Activated CD4-positive, alpha-beta T cell treated with anti-CD3 and anti-CD28 coated beads, Interleukin-2, amount 10 ng/mL, durations not matched to agents 7 days and 5 days (primary cell): Measurements from ENCODE around the gene KAT2B. TPM values are rescaled to one million over a fixed set of nuclear protein-coding genes. Genes with fewer than 3 reads are reported as not detected.
A peak's percentile ranks its signal among the peaks of the same experiment; 100 is the strongest.
"Not testable (repeated sequence)": the region's sequence is repeated elsewhere in the genome, so short reads cannot be mapped to it uniquely, and the experiment has no call there.

Experiments
- CTCF ChIA-PET: fragments of 350-600 bp; sonication (Branson Sonifier 250); formaldehyde crosslinking; loops from one replicate; lab custom pipeline; 2021; ENCODE audit warnings: antibody characterized with exemption; lab: Charles Lee
- POLR2A ChIA-PET: fragments of 350-600 bp; sonication (Branson Sonifier 250); formaldehyde crosslinking; loops from one replicate; lab custom pipeline; 2021; ENCODE audit warnings: antibody characterized with exemption; lab: Charles Lee
- DNase-seq: peaks from one replicate; pipeline ENCODE4 v3.0.0-alpha.2; 2020
- H3K27ac Mint-ChIP-seq: one replicate; pipeline ENCODE4 v1.8.0; 2021; ENCODE audit warnings: mild to moderate bottlenecking, moderate library complexity, mixed read lengths
- H3K27me3 Mint-ChIP-seq: one replicate; pipeline ENCODE4 v1.8.0; 2021; ENCODE audit warnings: mixed read lengths
- H3K36me3 Mint-ChIP-seq: one replicate; pipeline ENCODE4 v1.8.0; 2021; ENCODE audit warnings: low read depth, mixed read lengths
- H3K4me1 Mint-ChIP-seq: one replicate; pipeline ENCODE4 v1.8.0; 2021; ENCODE audit warnings: mixed read lengths
- H3K4me3 Mint-ChIP-seq: one replicate; pipeline ENCODE4 v1.8.0; 2021; ENCODE audit warnings: mild to moderate bottlenecking, moderate library complexity, mixed read lengths
- H3K9me3 Mint-ChIP-seq: one replicate; pipeline ENCODE4 v1.8.0; 2021; ENCODE audit warnings: mixed read lengths
- total RNA-seq, 2 experiments: library from RNA; stranded (reverse); gene quantifications; one replicate each; pipeline ENCODE4 v1.2.3, GENCODE V29; 2021

Gene KAT2B
- total RNA-seq, 2 experiments from 2014 or later: 84.5 to 91.3 TPM

DNA sequence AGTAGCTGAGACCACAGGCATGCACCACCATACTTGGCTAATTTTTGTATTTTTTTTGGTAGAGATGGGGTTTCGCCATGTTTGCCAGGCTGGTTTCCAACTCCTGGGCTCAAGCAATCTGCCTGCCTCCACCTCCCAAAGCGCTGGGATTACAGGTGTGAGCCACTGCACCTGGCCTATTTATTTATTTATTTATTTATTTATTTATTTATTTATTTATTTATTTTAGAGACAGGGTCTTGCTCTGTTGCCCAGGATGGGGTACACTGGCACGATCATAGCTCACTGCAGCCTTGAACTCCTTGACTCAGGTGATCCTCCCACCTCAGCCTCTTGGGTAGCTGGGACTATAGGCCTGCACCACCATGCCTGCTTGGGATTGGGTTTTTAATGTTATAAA, 4.9 kb downstream of the KAT2B start:
- POLR2A ChIA-PET, DNase-seq, H3K27me3 Mint-ChIP-seq, H3K9me3 Mint-ChIP-seq, CTCF ChIA-PET, H3K4me3 Mint-ChIP-seq: not testable (repeated sequence)
- Mint-ChIP-seq H3K4me1 (peaks cover 73% of the 10 kb centered on the region), H3K27ac (peak overlapping the region; percentile 25), H3K36me3 (peaks cover 26% of the 10 kb centered on the region)

DNA sequence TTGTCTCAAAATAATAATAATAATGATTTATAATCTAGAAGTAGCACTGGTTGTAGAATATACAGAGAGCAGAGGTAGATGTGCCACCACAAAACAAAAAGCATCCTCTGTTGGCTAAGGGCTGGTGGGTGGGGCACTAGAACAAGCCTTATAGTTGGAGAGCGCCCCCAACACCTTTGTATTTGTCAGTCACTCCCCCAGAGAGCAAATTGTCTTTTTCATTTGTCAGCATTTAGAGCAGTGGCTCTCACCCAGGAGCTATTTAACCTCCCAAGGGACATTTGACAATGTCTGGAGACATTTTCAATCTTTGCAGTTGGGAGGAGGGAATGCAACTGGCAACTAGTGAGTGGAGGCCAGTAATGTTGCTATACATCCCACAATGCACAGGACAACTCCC, 6.3 kb downstream of the KAT2B start:
- ChIA-PET POLR2A (no interaction called here), CTCF (no interaction called here)
- peaks cover 32% of the 10 kb centered on the region for H3K36me3 Mint-ChIP-seq
- H3K9me3 Mint-ChIP-seq: no peaks in the 10 kb centered on the region
- DNase-seq: no peak
- no peak overlapping the region for H3K4me3 Mint-ChIP-seq
- peaks cover 85% of the 10 kb centered on the region for H3K4me1 Mint-ChIP-seq
- no peaks in the 10 kb centered on the region for H3K27me3 Mint-ChIP-seq
- H3K27ac Mint-ChIP-seq: no peak overlapping the region

DNA sequence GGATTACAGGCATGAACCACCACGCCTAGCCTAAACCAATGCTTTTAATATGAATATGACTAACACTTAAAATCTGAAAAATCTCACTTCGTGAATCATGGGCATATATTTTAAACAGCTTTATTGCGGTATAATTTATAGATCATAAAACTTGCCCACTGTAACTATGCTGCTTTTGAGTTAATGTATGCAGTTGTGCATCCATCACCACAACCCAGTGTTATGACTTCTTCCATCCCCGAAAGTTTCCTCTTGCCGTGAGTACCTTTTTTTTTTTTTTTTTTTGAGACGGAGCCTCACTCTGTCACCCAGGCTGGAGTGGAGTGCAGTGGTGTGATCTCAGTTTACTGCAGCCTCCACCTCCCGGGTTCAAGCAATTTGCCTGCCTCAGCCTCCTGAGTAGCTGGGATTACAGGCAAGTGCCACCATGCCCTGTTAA, 7.1 kb downstream of the KAT2B start:
- Mint-ChIP-seq H3K27me3 (no peaks in the 10 kb centered on the region), H3K9me3 (no peaks in the 10 kb centered on the region), H3K27ac (peak overlapping the region; percentile 15), H3K36me3 (peaks cover 24% of the 10 kb centered on the region), H3K4me1 (peaks cover 83% of the 10 kb centered on the region), H3K4me3 (no peak overlapping the region)
- ChIA-PET CTCF (interaction anchor here (0.6 kb wide), 1 partner anchor 65 kb away, joined by 4 read pairs; no protein-coding TSS in a partner anchor), POLR2A (no interaction called here)
- no peak for DNase-seq

DNA sequence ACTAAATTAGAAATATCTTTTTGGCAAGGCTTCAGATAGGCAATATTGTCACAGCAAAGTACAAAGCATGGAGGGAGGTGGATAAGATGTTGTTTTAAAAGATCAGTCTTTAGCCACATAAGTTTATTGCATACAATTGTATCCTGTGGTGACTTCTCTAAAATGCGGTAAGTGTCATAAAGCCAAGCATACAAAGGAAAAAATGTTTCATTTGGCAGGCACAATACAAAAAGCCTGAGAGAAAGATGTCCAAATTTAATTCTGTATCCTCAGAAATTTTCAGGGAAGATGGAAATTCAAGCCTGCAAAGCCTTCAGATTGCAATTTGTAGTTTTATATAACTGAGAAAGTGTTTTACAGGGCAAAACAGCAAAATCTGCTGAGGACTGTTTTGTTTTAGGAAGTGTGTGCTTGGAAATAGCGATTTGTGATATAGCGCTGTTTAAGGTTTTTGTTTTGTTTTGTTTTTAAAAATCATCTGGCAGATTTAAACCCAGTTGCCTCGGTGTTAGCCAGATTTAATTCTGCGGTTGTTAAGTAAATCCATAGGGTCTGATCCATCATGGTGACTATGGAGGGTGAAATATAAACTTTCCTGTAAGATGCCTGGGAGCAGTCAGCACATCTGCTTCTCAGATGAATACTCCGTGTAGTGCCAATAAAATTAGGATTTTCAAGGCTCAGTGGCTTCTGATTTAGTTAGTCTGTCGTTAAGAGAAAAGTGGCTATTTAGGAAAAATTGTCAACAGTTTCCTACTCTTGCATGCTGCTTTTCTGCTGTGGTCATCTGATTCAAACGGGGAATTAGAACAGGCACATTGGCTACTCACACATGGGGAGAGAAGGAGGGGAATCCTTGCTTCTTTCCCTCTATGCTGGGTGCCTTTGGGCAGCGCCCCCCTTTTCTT, 8.0 kb downstream of the KAT2B start:
- no peak for DNase-seq
- CTCF ChIA-PET: no interaction called here
- H3K4me3 Mint-ChIP-seq: no peak overlapping the region
- no peak overlapping the region for H3K27ac Mint-ChIP-seq
- peaks cover 23% of the 10 kb centered on the region for H3K36me3 Mint-ChIP-seq
- H3K9me3 Mint-ChIP-seq: no peaks in the 10 kb centered on the region
- H3K4me1 Mint-ChIP-seq: peaks cover 80% of the 10 kb centered on the region
- no peaks in the 10 kb centered on the region for H3K27me3 Mint-ChIP-seq
- POLR2A ChIA-PET: no interaction called here

DNA sequence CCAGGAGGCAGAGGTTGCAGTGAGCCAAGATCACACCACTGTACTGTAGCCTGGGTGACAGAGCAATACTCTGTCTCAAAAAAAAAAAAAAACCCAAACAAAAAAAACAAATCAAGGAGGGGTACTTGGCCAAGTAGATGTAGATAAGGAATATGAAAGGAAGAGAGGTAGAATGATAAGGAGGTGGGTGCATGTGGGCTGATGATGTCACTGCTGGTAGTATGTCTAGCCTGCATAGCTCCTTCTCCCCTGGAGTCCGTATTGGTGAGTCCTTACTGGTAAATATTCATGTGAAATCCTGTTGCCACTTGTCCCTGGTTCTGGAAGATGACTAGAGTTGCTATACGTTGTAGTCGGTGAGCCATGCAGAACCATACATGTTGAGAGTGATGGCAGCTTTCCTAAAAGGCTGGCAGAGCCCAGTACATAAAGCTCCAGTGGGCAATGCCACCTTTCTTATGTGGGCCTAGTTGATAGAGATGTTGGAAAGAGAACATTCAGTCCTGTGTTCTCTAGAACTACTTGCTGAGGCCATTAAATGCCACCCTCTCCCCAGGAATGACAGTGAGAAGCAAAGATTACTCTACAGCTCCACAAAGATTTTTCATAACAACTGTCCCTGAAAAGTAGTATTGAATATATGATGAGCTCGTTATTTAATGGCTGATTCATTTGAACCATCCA, 11.0 kb downstream of the KAT2B start:
- Mint-ChIP-seq H3K27ac (no peak overlapping the region), H3K27me3 (no peaks in the 10 kb centered on the region), H3K9me3 (no peaks in the 10 kb centered on the region), H3K4me3 (no peak overlapping the region), H3K36me3 (peaks cover 14% of the 10 kb centered on the region), H3K4me1 (peaks cover 56% of the 10 kb centered on the region)
- ChIA-PET POLR2A (no interaction called here), CTCF (interaction anchor here (0.6 to 1.7 kb wide), 3 partner anchors 11 to 23 kb away, joined by 3 to 6 read pairs (median 4); partner anchors contain the start of gene KAT2B)
- no peak for DNase-seq

DNA sequence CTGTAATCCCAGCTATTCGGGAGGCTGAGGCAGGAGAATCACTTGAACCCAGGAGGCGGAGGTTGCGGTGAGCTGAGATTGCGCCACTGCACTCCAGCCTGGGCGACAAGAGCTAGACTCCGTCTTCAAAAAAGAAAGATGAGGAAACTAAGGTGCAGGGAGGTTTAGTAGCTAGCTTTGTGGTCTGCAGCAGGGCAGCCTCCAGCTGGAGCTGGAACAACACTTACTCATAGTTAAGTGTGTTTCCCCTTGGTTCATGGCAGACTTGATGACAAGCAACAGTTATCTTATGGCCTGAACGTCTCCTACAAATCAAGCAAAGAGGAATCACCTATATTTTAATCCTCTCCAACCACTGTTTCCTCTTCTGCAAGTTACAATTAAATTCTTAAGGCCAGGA, 12.6 kb downstream of the KAT2B start:
- H3K9me3 Mint-ChIP-seq: no peaks in the 10 kb centered on the region
- H3K27ac Mint-ChIP-seq: peak overlapping the region; percentile 14
- H3K4me3 Mint-ChIP-seq: no peak overlapping the region
- POLR2A ChIA-PET: interaction anchor here (0.5 kb wide), 1 partner anchor 77 kb away, joined by 5 read pairs; no protein-coding TSS in a partner anchor
- no peaks in the 10 kb centered on the region for H3K27me3 Mint-ChIP-seq
- peaks cover 11% of the 10 kb centered on the region for H3K36me3 Mint-ChIP-seq
- no peak for DNase-seq
- peaks cover 43% of the 10 kb centered on the region for H3K4me1 Mint-ChIP-seq
- CTCF ChIA-PET: interaction anchor here (1.0 to 1.7 kb wide), 4 partner anchors 9 to 115 kb away, joined by 3 to 6 read pairs (median 4); partner anchors contain the start of gene KAT2B

DNA sequence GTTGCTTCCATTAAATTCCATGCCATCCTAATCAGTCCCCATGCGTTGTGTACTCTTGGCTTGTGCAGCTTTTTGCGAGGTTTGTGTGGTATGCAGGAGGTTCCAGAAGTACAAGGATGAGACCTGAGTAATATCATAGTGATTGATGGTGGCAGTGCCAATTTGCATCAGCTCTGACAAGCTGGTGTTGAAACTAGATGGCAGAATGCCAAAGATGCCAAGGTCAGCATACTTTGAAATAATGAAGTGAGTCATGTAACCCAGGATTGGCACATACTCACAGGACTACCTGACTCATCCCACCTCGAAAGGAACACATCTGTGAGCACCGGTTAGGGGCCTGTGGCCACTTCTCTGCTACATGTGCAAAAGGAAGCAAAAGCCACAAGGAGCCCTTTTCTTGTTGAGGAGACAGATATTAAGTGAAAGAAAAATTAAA, 14.3 kb downstream of the KAT2B start:
- Mint-ChIP-seq H3K4me3 (no peak overlapping the region), H3K27me3 (no peaks in the 10 kb centered on the region), H3K27ac (no peak overlapping the region), H3K4me1 (peaks cover 34% of the 10 kb centered on the region), H3K36me3 (peaks cover 14% of the 10 kb centered on the region), H3K9me3 (no peaks in the 10 kb centered on the region)
- DNase-seq: peak; percentile 68
- ChIA-PET POLR2A (no interaction called here), CTCF (interaction anchor here (0.9 to 1.6 kb wide), 2 partner anchors 13 to 71 kb away, joined by 3 read pairs; no protein-coding TSS in a partner anchor)

DNA sequence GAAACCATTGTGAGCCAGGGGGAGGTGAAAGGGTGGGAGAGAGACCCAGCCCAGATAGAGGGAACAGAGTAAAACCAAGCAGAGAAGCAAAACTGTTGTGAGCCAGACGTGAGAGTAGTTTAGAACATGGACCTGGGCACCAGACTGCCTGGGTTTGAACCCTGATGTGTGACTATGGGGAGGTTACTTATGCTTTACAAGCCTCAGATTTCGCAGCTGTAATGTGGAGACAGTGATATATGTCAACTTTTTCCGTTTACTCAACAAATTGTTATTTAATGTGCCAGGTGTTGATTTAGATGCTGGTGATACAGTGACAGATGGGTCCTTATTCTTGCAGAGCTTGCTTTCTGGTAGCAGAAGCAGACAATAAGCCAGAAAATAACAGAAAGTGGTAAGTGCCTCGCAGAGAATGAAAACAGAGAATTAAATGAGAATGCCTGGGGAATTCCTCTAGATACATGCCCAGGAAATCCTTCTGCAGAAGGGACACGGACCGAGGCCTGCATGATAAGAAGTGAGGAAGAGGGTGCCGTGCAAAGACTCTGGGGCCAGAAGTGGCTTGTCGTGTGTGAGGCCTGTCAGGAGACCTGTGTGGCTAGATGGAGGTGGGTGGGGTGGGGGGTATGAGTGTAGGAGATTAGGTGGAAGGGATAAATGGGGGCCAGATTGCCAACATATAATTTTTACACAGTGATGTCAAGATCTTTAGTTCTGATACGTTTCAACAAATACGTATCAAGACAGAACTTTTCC, 15.0 kb downstream of the KAT2B start:
- peaks cover 3% of the 10 kb centered on the region for H3K9me3 Mint-ChIP-seq
- ChIA-PET CTCF (interaction anchor here (0.9 to 1.6 kb wide), 2 partner anchors 14 to 70 kb away, joined by 3 read pairs; no protein-coding TSS in a partner anchor), POLR2A (no interaction called here)
- H3K4me3 Mint-ChIP-seq: no peak overlapping the region
- no peak for DNase-seq
- H3K27me3 Mint-ChIP-seq: no peaks in the 10 kb centered on the region
- no peak overlapping the region for H3K27ac Mint-ChIP-seq
- peaks cover 21% of the 10 kb centered on the region for H3K36me3 Mint-ChIP-seq
- peaks cover 36% of the 10 kb centered on the region for H3K4me1 Mint-ChIP-seq

DNA sequence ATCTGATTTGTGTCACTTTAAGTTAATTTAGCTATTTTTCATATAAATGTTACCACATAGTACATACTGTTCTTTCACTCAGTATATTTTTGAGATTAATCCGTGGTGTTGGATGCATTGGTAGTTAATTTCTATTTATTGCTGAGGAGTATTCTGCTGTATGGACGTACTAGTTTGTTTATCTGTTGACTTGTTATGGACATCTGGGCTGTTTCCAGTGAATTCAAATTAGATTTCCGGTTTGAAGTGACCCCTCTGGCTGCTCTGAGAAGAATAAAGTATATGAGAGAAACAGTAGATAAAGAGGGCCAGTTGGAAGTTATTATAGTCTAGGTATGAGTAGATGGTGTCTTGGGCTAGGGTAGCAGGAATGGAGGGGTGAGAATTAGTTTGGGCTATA, 15.6 kb downstream of the KAT2B start:
- H3K9me3 Mint-ChIP-seq: peaks cover 3% of the 10 kb centered on the region
- no peak overlapping the region for H3K4me3 Mint-ChIP-seq
- ChIA-PET CTCF (no interaction called here), POLR2A (no interaction called here)
- peaks cover 21% of the 10 kb centered on the region for H3K36me3 Mint-ChIP-seq
- DNase-seq: no peak
- peaks cover 36% of the 10 kb centered on the region for H3K4me1 Mint-ChIP-seq
- no peaks in the 10 kb centered on the region for H3K27me3 Mint-ChIP-seq
- H3K27ac Mint-ChIP-seq: no peak overlapping the region

DNA sequence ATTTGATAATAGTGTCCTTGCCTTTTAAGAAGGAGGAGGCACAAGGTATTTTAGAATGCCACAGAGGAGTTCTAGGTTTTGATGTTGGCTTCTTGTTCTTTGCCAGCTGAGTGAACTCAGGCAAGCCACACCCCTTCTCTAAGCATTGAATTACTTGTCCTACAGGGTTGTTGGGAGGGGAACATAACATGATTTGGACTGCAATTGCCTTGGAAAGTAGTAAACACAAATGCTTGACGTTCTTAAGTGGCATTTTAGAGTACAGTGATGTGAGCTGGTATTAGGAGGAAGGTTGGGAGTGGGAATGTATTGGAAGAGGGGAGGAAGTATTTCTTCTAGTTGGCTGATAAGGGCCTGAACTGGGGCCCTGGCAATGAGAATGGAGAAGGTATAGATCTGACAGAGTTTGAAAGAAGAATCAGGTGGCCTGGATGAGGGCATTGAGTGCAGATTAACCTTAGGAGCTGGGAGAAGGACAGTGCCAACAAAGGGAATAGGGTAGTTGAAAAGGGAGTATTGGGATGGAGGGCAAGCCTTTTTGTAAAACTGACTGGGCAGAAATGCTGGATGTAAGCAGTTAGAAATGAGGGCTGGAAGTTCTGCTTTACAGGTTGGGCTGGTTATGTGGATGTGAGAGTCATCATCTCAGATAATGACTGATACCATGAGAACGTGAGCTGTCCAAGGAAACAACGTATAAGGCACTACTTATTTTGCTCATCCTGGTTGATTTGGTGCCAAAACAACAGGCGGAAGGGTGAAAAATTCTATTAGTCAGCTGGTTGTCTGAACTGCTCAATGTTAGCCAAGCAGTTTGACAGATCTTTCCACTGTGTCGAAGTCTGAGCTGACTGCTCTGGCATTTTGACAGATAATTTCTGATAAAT, 16.7 kb downstream of the KAT2B start:
- no peak overlapping the region for H3K4me3 Mint-ChIP-seq
- H3K36me3 Mint-ChIP-seq: peaks cover 20% of the 10 kb centered on the region
- CTCF ChIA-PET: interaction anchor here (0.6 to 1.9 kb wide), 4 partner anchors 12 to 126 kb away, joined by 3 to 6 read pairs (median 3); partner anchors contain the start of gene KAT2B
- peaks cover 3% of the 10 kb centered on the region for H3K9me3 Mint-ChIP-seq
- DNase-seq: no peak
- POLR2A ChIA-PET: no interaction called here
- no peak overlapping the region for H3K27ac Mint-ChIP-seq
- H3K4me1 Mint-ChIP-seq: peaks cover 34% of the 10 kb centered on the region
- H3K27me3 Mint-ChIP-seq: no peaks in the 10 kb centered on the region

DNA sequence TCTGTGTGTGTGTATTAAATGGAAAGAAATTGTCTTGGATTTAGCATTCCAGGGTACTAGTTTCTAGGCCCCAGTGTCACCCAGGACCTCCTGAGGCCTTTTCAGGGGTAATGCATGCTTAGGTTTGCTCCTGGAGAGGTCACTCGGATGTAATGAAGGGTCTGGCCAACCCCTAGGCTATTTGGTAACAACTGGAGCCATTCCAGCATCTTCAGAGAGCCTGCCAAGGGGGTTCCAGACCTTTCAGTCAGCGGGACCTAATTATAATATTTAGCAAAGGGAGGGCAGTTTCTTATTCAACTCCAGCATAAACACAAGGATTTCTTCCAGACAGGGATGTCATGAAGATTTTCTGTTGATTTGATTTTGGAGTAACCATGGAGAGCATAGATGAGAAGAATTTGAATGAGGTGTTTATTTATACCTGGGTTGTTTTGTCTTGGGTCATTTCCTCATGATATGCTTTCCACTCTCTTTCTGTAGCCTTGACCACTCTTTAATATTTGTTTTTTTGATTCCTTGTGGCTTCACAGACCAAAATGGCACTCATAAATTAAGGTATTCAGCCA, 17.4 kb downstream of the KAT2B start:
- H3K27ac Mint-ChIP-seq: no peak overlapping the region
- H3K36me3 Mint-ChIP-seq: peaks cover 20% of the 10 kb centered on the region
- ChIA-PET POLR2A (no interaction called here), CTCF (interaction anchor here (0.6 to 1.9 kb wide), 3 partner anchors 11 to 91 kb away, joined by 3 to 6 read pairs (median 3); partner anchors contain the start of gene KAT2B)
- H3K9me3 Mint-ChIP-seq: peaks cover 3% of the 10 kb centered on the region
- H3K27me3 Mint-ChIP-seq: no peaks in the 10 kb centered on the region
- DNase-seq: no peak
- H3K4me1 Mint-ChIP-seq: peaks cover 33% of the 10 kb centered on the region
- no peak overlapping the region for H3K4me3 Mint-ChIP-seq
